Activated T-helper 9 cell treated with anti-CD3 and anti-CD28 coated beads, Interleukin-2, amount 50 U/mL, for 16 hours (primary cell): ENCODE results near the gene WDFY2.

Source experiments
- DNase-seq: peaks from one replicate; pipeline ENCODE4 v3.0.0-alpha.2; 2020; ENCODE audit warnings: low read depth

Gene WDFY2

GRCh38 chr13:51713807-51714206 is 129.5 kb downstream of the WDFY2 start:
- no peak for DNase-seq

- DNase-seq, result no peak
Observed at GRCh38 chr13:51714663-51715168, 130.5 kb downstream of the WDFY2 start.

GRCh38 chr13:51715613-51716012 is 131.4 kb downstream of the WDFY2 start:
- no peak for DNase-seq

GRCh38 chr13:51717786-51718398 is 133.6 kb downstream of the WDFY2 start:
- DNase-seq, result no peak

- no peak for DNase-seq
Observed at GRCh38 chr13:51719394-51719793, 135.1 kb downstream of the WDFY2 start.

GRCh38 chr13:51721496-51721895 is 137.2 kb downstream of the WDFY2 start:
- DNase-seq, result no peak

- DNase-seq, result no peak
Observed at GRCh38 chr13:51723529-51723928, 139.3 kb downstream of the WDFY2 start.

- DNase-seq, result no peak
Observed at GRCh38 chr13:51724721-51725120, 140.5 kb downstream of the WDFY2 start.

GRCh38 chr13:51726446-51727193 is 142.4 kb downstream of the WDFY2 start:
- DNase-seq, result no peak

- no peak for DNase-seq
Observed at GRCh38 chr13:51727634-51728274, 143.5 kb downstream of the WDFY2 start.

- no peak for DNase-seq
Observed at GRCh38 chr13:51728275-51728673, 144.0 kb downstream of the WDFY2 start.

- no peak for DNase-seq
Observed at GRCh38 chr13:51728972-51729371, 144.7 kb downstream of the WDFY2 start.

GRCh38 chr13:51729866-51730553 is 145.7 kb downstream of the WDFY2 start:
- peak; percentile 15 for DNase-seq

- no peak for DNase-seq
Observed at GRCh38 chr13:51730927-51731326, 146.7 kb downstream of the WDFY2 start.

GRCh38 chr13:51731759-51732158 is 147.5 kb downstream of the WDFY2 start:
- DNase-seq, result no peak

GRCh38 chr13:51733374-51734298 is 149.4 kb downstream of the WDFY2 start:
- DNase-seq, result no peak

- DNase-seq, result no peak
Observed at GRCh38 chr13:51734786-51735185, 150.5 kb downstream of the WDFY2 start.

GRCh38 chr13:51737609-51738008 is 153.3 kb downstream of the WDFY2 start:
- no peak for DNase-seq

- DNase-seq, result no peak
Observed at GRCh38 chr13:51738226-51738905, 154.1 kb downstream of the WDFY2 start.

- no peak for DNase-seq
Observed at GRCh38 chr13:51739027-51739764, 154.9 kb downstream of the WDFY2 start.
